Activated B cell treated with CpG ODN at 0.5 μM for 24 hours (primary cell): ENCODE results near the gene FBXO7. TPM values are rescaled to one million over a fixed set of nuclear protein-coding genes. Genes with fewer than 3 reads are reported as not detected.

Source experiments
- ATAC-seq: fragments of 200-7000 bp; cut with Tn5 transposase; one replicate; pipeline ENCODE4 v1.10.0; 2021; ENCODE audit warnings: low read depth, mild to moderate bottlenecking, moderate library complexity
- CTCF ChIA-PET: fragments of 350-600 bp; sonication (Branson Sonifier 250); formaldehyde crosslinking; loops from one replicate; lab custom pipeline; 2021; ENCODE audit warnings: antibody characterized with exemption; lab: Charles Lee
- POLR2A ChIA-PET: fragments of 350-600 bp; sonication (Branson Sonifier 250); formaldehyde crosslinking; loops from one replicate; lab custom pipeline; 2021; ENCODE audit warnings: antibody characterized with exemption; lab: Charles Lee
- DNase-seq: peaks from one replicate; pipeline ENCODE4 v3.0.0; 2022
- H3K27ac Mint-ChIP-seq: one replicate; pipeline ENCODE4 v1.8.0; 2020; ENCODE audit warnings: mixed read lengths
- H3K27me3 Mint-ChIP-seq: one replicate; pipeline ENCODE4 v1.8.0; 2021; ENCODE audit warnings: mixed read lengths
- H3K36me3 Mint-ChIP-seq: one replicate; pipeline ENCODE4 v1.8.0; 2021; ENCODE audit warnings: low read depth, mixed read lengths
- H3K4me1 Mint-ChIP-seq: one replicate; pipeline ENCODE4 v1.8.0; 2021; ENCODE audit warnings: mixed read lengths
- H3K4me3 Mint-ChIP-seq: one replicate; pipeline ENCODE4 v1.8.0; 2020; ENCODE audit warnings: mild to moderate bottlenecking, mixed read lengths
- H3K9me3 Mint-ChIP-seq: one replicate; pipeline ENCODE4 v1.8.0; 2020; ENCODE audit warnings: mixed read lengths
- CTCF ChIP-seq: fragments of 200-600 bp; IDR thresholded peaks from one replicate; pipeline ENCODE4 v1.8.0; 2022; ENCODE audit warnings: antibody characterized with exemption, mild to moderate bottlenecking
- intact Hi-C: fragments of 100-400 bp; cut with micrococcal nuclease; formaldehyde crosslinking; loops from one replicate; pipeline ENCODE4 v1.15.1; 2024
- total RNA-seq: library from RNA; stranded (reverse); gene quantifications from 2 replicates; pipeline ENCODE4 v1.2.3, GENCODE V29; 2022

FBXO7 gene
- total RNA-seq, 1 donor from 2014 or later, result 97.2 TPM

- Mint-ChIP-seq H3K36me3 (peaks cover 5% of the 10 kb centered on the region), H3K4me3 (no peak overlapping the region), H3K27ac (no peak overlapping the region), H3K4me1 (no peaks in the 10 kb centered on the region), H3K27me3 (no peaks in the 10 kb centered on the region), H3K9me3 (no peaks in the 10 kb centered on the region)
- intact Hi-C loops, result no loop called here
- ChIA-PET CTCF (no interaction called here), POLR2A (no interaction called here)
- TF ChIP-seq CTCF, result no peak
- ATAC-seq (no peak), DNase-seq (no peak)
Observed at GRCh38 chr22:32511274-32511673, 36.7 kb downstream of the FBXO7 start.

- no peaks in the 10 kb centered on the region for H3K27me3 Mint-ChIP-seq
- TF ChIP-seq CTCF, result no peak
- H3K36me3 Mint-ChIP-seq, result peaks cover 5% of the 10 kb centered on the region
- ChIA-PET POLR2A (no interaction called here), CTCF (no interaction called here)
- no peak overlapping the region for H3K4me3 Mint-ChIP-seq
- no peak for DNase-seq
- H3K9me3 Mint-ChIP-seq, result no peaks in the 10 kb centered on the region
- H3K27ac Mint-ChIP-seq, result no peak overlapping the region
- intact Hi-C loops, result no loop called here
- no peaks in the 10 kb centered on the region for H3K4me1 Mint-ChIP-seq
- no peak for ATAC-seq
Observed at GRCh38 chr22:32511776-32512175, 37.2 kb downstream of the FBXO7 start.

GRCh38 chr22:32512267-32512982 is 37.8 kb downstream of the FBXO7 start:
- no peak for DNase-seq

GRCh38 chr22:32515084-32515483 is 40.5 kb downstream of the FBXO7 start:
- Mint-ChIP-seq H3K4me1 (no peaks in the 10 kb centered on the region), H3K27me3 (no peaks in the 10 kb centered on the region), H3K9me3 (peaks cover 7% of the 10 kb centered on the region), H3K27ac (no peak overlapping the region), H3K36me3 (peaks cover 2% of the 10 kb centered on the region), H3K4me3 (no peak overlapping the region)
- ATAC-seq (no peak), DNase-seq (no peak)
- intact Hi-C loops, result no loop called here
- no peak for TF ChIP-seq CTCF
- ChIA-PET CTCF (no interaction called here), POLR2A (no interaction called here)

More at GRCh38 chr22:32512267-32512982, 37.8 kb downstream of the FBXO7 start:
- TF ChIP-seq CTCF, result no peak
- H3K9me3 Mint-ChIP-seq, result no peaks in the 10 kb centered on the region
- H3K4me3 Mint-ChIP-seq, result no peak overlapping the region
- H3K4me1 Mint-ChIP-seq, result no peaks in the 10 kb centered on the region
- no peaks in the 10 kb centered on the region for H3K27me3 Mint-ChIP-seq
- CTCF ChIA-PET, result no interaction called here
- H3K27ac Mint-ChIP-seq, result no peak overlapping the region
- peaks cover 5% of the 10 kb centered on the region for H3K36me3 Mint-ChIP-seq
- POLR2A ChIA-PET, result no interaction called here
- no peak for ATAC-seq
- intact Hi-C loops, result no loop called here

- ChIA-PET POLR2A (no interaction called here), CTCF (interaction anchor here (1.0 kb wide), 1 partner anchor 413 kb away, joined by 5 read pairs; no protein-coding TSS in a partner anchor)
- no peaks in the 10 kb centered on the region for H3K36me3 Mint-ChIP-seq
- intact Hi-C loops, result no loop called here
- H3K4me3 Mint-ChIP-seq, result no peak overlapping the region
- peaks cover 7% of the 10 kb centered on the region for H3K9me3 Mint-ChIP-seq
- H3K4me1 Mint-ChIP-seq, result no peaks in the 10 kb centered on the region
- DNase-seq (no peak), ATAC-seq (no peak)
- no peak for TF ChIP-seq CTCF
- no peaks in the 10 kb centered on the region for H3K27me3 Mint-ChIP-seq
- H3K27ac Mint-ChIP-seq, result no peak overlapping the region
Observed at GRCh38 chr22:32517488-32517887, 42.9 kb downstream of the FBXO7 start.
